Hepatocyte (in vitro differentiated cells): ENCODE data around the gene TUSC7. TPM values are rescaled to one million over a fixed set of nuclear protein-coding genes. Genes with fewer than 3 reads are reported as not detected.

ENCODE experiments used
- DNase-seq: peaks from one replicate; pipeline ENCODE4 v3.0.0-alpha.2; 2016; ENCODE audit warnings: low spot score
- H2AFZ ChIP-seq: fragments of 200-600 bp; sonication (generic); 2 replicates; pipeline ENCODE4 v1.6.0; 2016; ENCODE audit warnings: antibody characterized with exemption, mild to moderate bottlenecking
- H3K27ac ChIP-seq: fragments of 200-600 bp; sonication (generic); 2 replicates; pipeline ENCODE4 v1.5.1; 2016; ENCODE audit warnings: mild to moderate bottlenecking
- H3K27me3 ChIP-seq: fragments of 200-600 bp; sonication (generic); 2 replicates; pipeline ENCODE4 v1.6.1; 2016
- H3K36me3 ChIP-seq: fragments of 200-600 bp; sonication (generic); replicated peaks from 2 replicates; pipeline ENCODE4 v1.5.1; 2016; ENCODE audit warnings: low read depth; ENCODE audit not compliant: insufficient read depth
- H3K4me1 ChIP-seq: fragments of 200-600 bp; sonication (generic); 2 replicates; pipeline ENCODE4 v1.5.1; 2016; ENCODE audit warnings: mild to moderate bottlenecking, moderate library complexity; ENCODE audit not compliant: insufficient read depth
- H3K4me2 ChIP-seq: fragments of 200-600 bp; sonication (generic); 2 replicates; pipeline ENCODE4 v1.6.0; 2016
- H3K4me3 ChIP-seq: fragments of 200-600 bp; sonication (generic); 2 replicates; pipeline ENCODE4 v1.5.1; 2016; ENCODE audit warnings: mild to moderate bottlenecking
- H3K79me2 ChIP-seq: fragments of 200-600 bp; sonication (generic); 2 replicates; pipeline ENCODE4 v1.6.0; 2017; ENCODE audit warnings: mild to moderate bottlenecking
- H3K9me2 ChIP-seq: fragments of 200-600 bp; sonication (generic); replicated peaks from 2 replicates; pipeline ENCODE4 v1.6.0; 2017; ENCODE audit warnings: mild to moderate bottlenecking; ENCODE audit not compliant: insufficient read depth
- H3K9me3 ChIP-seq: fragments of 200-600 bp; sonication (generic); 2 replicates; pipeline ENCODE4 v1.5.1; 2016; ENCODE audit warnings: low read depth, mild to moderate bottlenecking
- H4K20me1 ChIP-seq: fragments of 200-600 bp; sonication (generic); 2 replicates; pipeline ENCODE4 v1.6.0; 2016; ENCODE audit warnings: mild to moderate bottlenecking; ENCODE audit not compliant: insufficient read depth, poor library complexity, severe bottlenecking
- EZH2 ChIP-seq: fragments of 200-600 bp; sonication (generic); IDR thresholded peaks from 2 replicates; pipeline ENCODE4 v1.6.1; 2016; ENCODE audit warnings: antibody characterized with exemption, mild to moderate bottlenecking, borderline replicate concordance
- EZH2phosphoT487 ChIP-seq: fragments of 200-600 bp; sonication (generic); IDR thresholded peaks from one replicate; pipeline ENCODE4 v1.6.1; 2018; ENCODE audit warnings: antibody characterized with exemption, mild to moderate bottlenecking, low read depth, moderate library complexity; ENCODE audit not compliant: unreplicated experiment, severe bottlenecking
- WGBS: methylation state at CpG from one replicate; pipeline ENCODE4 v1.1.6; 2016; ENCODE audit warnings: low lambda C conversion rate; ENCODE audit errors: missing lambda C conversion rate; 5-methylcytosine and 5-hydroxymethylcytosine counted together
- polyA plus RNA-seq: library from polyadenylated mRNA; unstranded; fragments of >200 nt; fragmentation: Nextera tagmentation; extraction: Ambion mirVana; gene quantifications from 2 replicates; pipeline ENCODE4 v1.2.1, GENCODE V29; 2016
- total RNA-seq: library from RNA; depleted of rRNA; stranded (reverse); fragments of >200 nt; gene quantifications from 2 replicates; pipeline ENCODE4 v1.2.3, GENCODE V29; 2014
- TF ChIP-seq, protein P1 (sequence below): fragments of 200-600 bp; sonication (generic); IDR thresholded peaks from 2 replicates; pipeline ENCODE4 v1.5.1; 2016; ENCODE audit warnings: antibody characterized with exemption, mild to moderate bottlenecking; ENCODE audit not compliant: poor library complexity

The TUSC7 gene
- total and polyA plus RNA-seq, 2 experiments from 2014 or later: 0.17 TPM; not detected in 1

DNA sequence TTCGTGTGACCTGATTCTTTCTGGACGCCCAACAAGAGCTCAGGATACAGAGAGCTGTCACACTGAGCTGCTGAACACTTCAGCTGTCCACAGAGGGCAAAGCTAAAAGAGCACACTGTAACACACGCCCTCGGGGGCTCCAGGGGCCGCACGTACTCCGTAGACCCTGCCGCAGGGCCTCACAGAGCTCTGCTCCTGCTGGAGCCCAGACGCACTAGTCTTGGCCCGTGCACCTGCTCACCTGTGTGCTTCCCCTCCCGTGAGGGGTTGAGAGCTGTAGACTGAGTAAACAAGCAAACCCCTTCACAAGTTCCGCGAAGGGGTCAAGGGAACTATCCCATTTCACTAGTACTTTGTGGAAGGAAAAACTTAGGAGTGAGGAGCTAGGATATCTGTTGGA, 30.7 kb upstream of the TUSC7 start:
- 82% methylated on average over 13 of the region's 13 CpGs for WGBS
- H3K4me1 ChIP-seq: no peaks in the 10 kb centered on the region
- H3K9me3 ChIP-seq: no peaks in the 10 kb centered on the region
- no peaks in the 10 kb centered on the region for H3K36me3 ChIP-seq
- H4K20me1 ChIP-seq: no peaks in the 10 kb centered on the region
- H3K27ac ChIP-seq: no peak overlapping the region
- no peak for DNase-seq
- no peak overlapping the region for H3K4me3 ChIP-seq
- peaks cover 5% of the 10 kb centered on the region for H3K9me2 ChIP-seq
- no peaks in the 10 kb centered on the region for H3K79me2 ChIP-seq
- no peaks in the 10 kb centered on the region for H3K27me3 ChIP-seq
- no peak for TF ChIP-seq EZH2
- no peak for TF ChIP-seq EZH2phosphoT487
- TF ChIP-seq, protein P1, sequence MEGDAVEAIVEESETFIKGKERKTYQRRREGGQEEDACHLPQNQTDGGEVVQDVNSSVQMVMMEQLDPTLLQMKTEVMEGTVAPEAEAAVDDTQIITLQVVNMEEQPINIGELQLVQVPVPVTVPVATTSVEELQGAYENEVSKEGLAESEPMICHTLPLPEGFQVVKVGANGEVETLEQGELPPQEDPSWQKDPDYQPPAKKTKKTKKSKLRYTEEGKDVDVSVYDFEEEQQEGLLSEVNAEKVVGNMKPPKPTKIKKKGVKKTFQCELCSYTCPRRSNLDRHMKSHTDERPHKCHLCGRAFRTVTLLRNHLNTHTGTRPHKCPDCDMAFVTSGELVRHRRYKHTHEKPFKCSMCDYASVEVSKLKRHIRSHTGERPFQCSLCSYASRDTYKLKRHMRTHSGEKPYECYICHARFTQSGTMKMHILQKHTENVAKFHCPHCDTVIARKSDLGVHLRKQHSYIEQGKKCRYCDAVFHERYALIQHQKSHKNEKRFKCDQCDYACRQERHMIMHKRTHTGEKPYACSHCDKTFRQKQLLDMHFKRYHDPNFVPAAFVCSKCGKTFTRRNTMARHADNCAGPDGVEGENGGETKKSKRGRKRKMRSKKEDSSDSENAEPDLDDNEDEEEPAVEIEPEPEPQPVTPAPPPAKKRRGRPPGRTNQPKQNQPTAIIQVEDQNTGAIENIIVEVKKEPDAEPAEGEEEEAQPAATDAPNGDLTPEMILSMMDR: no peak
- no peak overlapping the region for H2AFZ ChIP-seq
- H3K4me2 ChIP-seq: no peak overlapping the region

DNA sequence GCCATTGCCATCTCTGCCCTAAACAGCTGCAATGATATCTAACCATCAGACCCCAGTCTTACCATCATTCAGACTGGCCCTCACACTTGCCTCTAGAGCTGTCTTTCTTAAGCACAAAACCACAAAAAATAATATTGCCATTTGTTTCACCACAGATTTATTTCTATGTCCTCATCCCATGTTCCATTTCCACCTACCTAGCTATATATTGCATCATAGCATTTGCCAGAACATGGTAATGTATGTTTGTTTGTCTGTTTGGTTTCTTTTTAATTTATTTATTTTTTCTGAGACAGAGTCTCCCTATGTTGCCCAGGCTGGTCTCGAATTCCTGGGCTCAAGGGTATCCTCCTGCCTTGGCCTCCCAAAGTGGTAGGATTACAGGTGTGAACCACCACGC, 18.5 kb upstream of the TUSC7 start:
- WGBS: 95% methylated on average over 2 of the region's 2 CpGs
- Histone ChIP-seq H3K4me2 (no peak overlapping the region), H4K20me1 (no peaks in the 10 kb centered on the region), H3K9me3 (no peaks in the 10 kb centered on the region), H3K4me3 (no peak overlapping the region), H3K79me2 (no peaks in the 10 kb centered on the region), H3K27ac (no peak overlapping the region), H3K4me1 (no peaks in the 10 kb centered on the region), H3K9me2 (no peaks in the 10 kb centered on the region), H3K27me3 (no peaks in the 10 kb centered on the region), H3K36me3 (no peaks in the 10 kb centered on the region), H2AFZ (no peak overlapping the region)
- TF ChIP-seq EZH2phosphoT487: no peak
- TF ChIP-seq, protein P1: no peak
- TF ChIP-seq EZH2: no peak
- DNase-seq: no peak

DNA sequence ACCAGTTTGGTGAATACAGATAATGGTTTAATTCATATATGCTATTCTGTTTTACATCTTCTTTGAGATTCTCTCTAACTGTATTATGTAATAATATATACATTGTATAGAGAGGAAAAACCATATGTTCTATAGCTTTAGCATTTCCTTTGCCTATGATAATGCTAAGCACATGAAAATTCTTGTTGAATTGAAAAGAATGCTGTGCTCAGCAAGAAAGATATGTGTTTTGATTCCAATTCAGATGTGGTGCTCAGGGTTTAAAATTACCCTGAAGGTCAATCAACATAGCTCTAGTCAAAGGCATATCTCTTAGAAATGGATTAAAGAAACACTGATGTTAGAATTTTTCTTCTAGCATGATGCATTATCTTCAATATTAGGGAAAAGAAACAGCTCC, 8.5 kb upstream of the TUSC7 start:
- no peaks in the 10 kb centered on the region for H3K9me2 ChIP-seq

More for the DNA sequence above, 8.5 kb upstream of the TUSC7 start:
- Histone ChIP-seq H3K9me3 (no peaks in the 10 kb centered on the region), H2AFZ (no peak overlapping the region), H3K36me3 (no peaks in the 10 kb centered on the region), H3K4me2 (no peak overlapping the region), H3K4me1 (no peaks in the 10 kb centered on the region), H3K27me3 (no peaks in the 10 kb centered on the region), H3K4me3 (no peak overlapping the region), H3K27ac (no peak overlapping the region), H3K79me2 (no peaks in the 10 kb centered on the region), H4K20me1 (no peaks in the 10 kb centered on the region)
- TF ChIP-seq, protein P1: no peak
- TF ChIP-seq EZH2: no peak
- TF ChIP-seq EZH2phosphoT487: no peak
- DNase-seq: no peak
